AG04449 (cell line): Measurements from ENCODE around the gene CAPN12.

Experiments
- CTCF ChIA-PET: fragments of 350-600 bp; formaldehyde crosslinking; extraction: SDS; loops from one replicate; lab custom pipeline; 2021; ENCODE audit warnings: antibody characterized with exemption; lab: Yijun Ruan, JAX
- POLR2A ChIA-PET: fragments of 400-600, 350-600 bp; formaldehyde crosslinking; extraction: SDS; loops from one replicate; lab custom pipeline; 2020; ENCODE audit warnings: antibody characterized with exemption, inconsistent platforms; lab: Yijun Ruan, JAX
- DNase-seq: peaks from one replicate; pipeline ENCODE4 v3.0.0-alpha.2; 2010; ENCODE audit warnings: low read depth, low spot score
- H3K4me3 ChIP-seq: 2 replicates; pipeline ENCODE4 v1.5.1; 2011; ENCODE audit warnings: low read depth, mild to moderate bottlenecking, control low read depth, low read length
- CTCF ChIP-seq: IDR thresholded peaks from one replicate; pipeline ENCODE4 v1.5.1; 2011; ENCODE audit warnings: mild to moderate bottlenecking, moderate library complexity, low read length, control low read depth, inconsistent platforms; ENCODE audit not compliant: insufficient read depth; ENCODE audit errors: missing control alignments

Gene CAPN12

GRCh38 chr19:38722947-38723605 lies 21.2 kb downstream of the CAPN12 start:
- TF ChIP-seq CTCF, result no peak
- ChIA-PET POLR2A (interaction anchor here (1.0 to 1.4 kb wide), 4 partner anchors 10 to 76 kb away, joined by 3 to 6 read pairs (median 4); partner anchors contain the start of gene ACTN4), CTCF (interaction anchor here (1.2 to 3.2 kb wide), 4 partner anchors 9 to 207 kb away, joined by 3 to 12 read pairs (median 10); partner anchors contain the start of genes MRPS12 and SARS2)
- H3K4me3 ChIP-seq, result no peak overlapping the region
- DNase-seq, result no peak

- CTCF ChIA-PET, result interaction anchor here (1.9 to 3.2 kb wide), 3 partner anchors 8 to 208 kb away, joined by 8 to 12 read pairs (median 11); partner anchors contain the start of genes MRPS12 and SARS2
- TF ChIP-seq CTCF, result no peak
- POLR2A ChIA-PET, result interaction anchor here (1.2 to 1.4 kb wide), 2 partner anchors 11 to 12 kb away, joined by 3 to 6 read pairs; no protein-coding TSS in a partner anchor
These were observed 22.1 kb downstream of the CAPN12 start for GRCh38 chr19:38721979-38722773.

GRCh38 chr19:38721496-38721895 lies 22.8 kb downstream of the CAPN12 start:
- DNase-seq, result no peak
- ChIA-PET CTCF (no interaction called here), POLR2A (no interaction called here)
- H3K4me3 ChIP-seq, result no peak overlapping the region
- TF ChIP-seq CTCF, result no peak

More at GRCh38 chr19:38721979-38722773, 22.1 kb downstream of the CAPN12 start:
- no peak for DNase-seq
- H3K4me3 ChIP-seq, result no peak overlapping the region

GRCh38 chr19:38720559-38721236 lies 23.6 kb downstream of the CAPN12 start:
- no peak for DNase-seq
- no peak overlapping the region for H3K4me3 ChIP-seq
- TF ChIP-seq CTCF, result no peak
- ChIA-PET POLR2A (no interaction called here), CTCF (interaction anchor here (1.0 kb wide), 1 partner anchor 9 kb away, joined by 4 read pairs; no protein-coding TSS in a partner anchor)

- no peak for TF ChIP-seq CTCF
- no peak overlapping the region for H3K4me3 ChIP-seq
- ChIA-PET POLR2A (interaction anchor here (1.3 kb wide), 1 partner anchor 72 kb away, joined by 6 read pairs; the partner anchor contains the start of gene ACTN4), CTCF (interaction anchor here (1.0 to 1.1 kb wide), 3 partner anchors 10 to 15 kb away, joined by 3 to 4 read pairs (median 4); no protein-coding TSS in a partner anchor)
- no peak for DNase-seq
These were observed 24.3 kb downstream of the CAPN12 start for GRCh38 chr19:38719761-38720558.
